PC-9 (cell line): ENCODE results near the gene RHOBTB3. TPM values are rescaled to one million over a fixed set of nuclear protein-coding genes. Genes with fewer than 3 reads are reported as not detected.

Source experiments
- BruUV-seq: library from RNA; stranded (reverse); fragments of 400-500 nt; replicated peaks from 2 replicates; lab custom pipeline; 2021; lab: Mats Ljungman, UMichigan
- CTCF ChIA-PET: fragments of 300-600 bp; sonication (Branson Sonifier 250); formaldehyde crosslinking; loops from one replicate; lab custom pipeline; 2022; ENCODE audit warnings: antibody characterized with exemption; lab: Charles Lee
- POLR2A ChIA-PET: fragments of 300-600 bp; sonication (Branson Sonifier 250); formaldehyde crosslinking; loops from one replicate; lab custom pipeline; 2022; ENCODE audit warnings: antibody characterized with exemption; ENCODE audit not compliant: unreplicated experiment; lab: Charles Lee
- DNase-seq, 2 experiments: peaks; one replicate each; pipeline versions ENCODE4 v3.0.0 to v3.0.0-alpha.2; 2015 to 2022; ENCODE audit warnings: mixed read lengths in 1 of 2
- H2AFZ ChIP-seq: fragments of 200-600 bp; sonication (generic); 2 replicates; pipeline ENCODE4 v1.8.1; 2017; ENCODE audit warnings: antibody characterized with exemption
- H3F3A ChIP-seq: fragments of 200-600 bp; sonication (generic); 2 replicates; pipeline ENCODE4 v1.8.1; 2017; ENCODE audit warnings: antibody characterized with exemption, mild to moderate bottlenecking, low read depth; ENCODE audit not compliant: insufficient read depth
- H3K27ac ChIP-seq: fragments of 200-600 bp; sonication (generic); 2 replicates; pipeline ENCODE4 v1.6.1; 2016; ENCODE audit warnings: mixed run types
- H3K27me3 ChIP-seq: fragments of 200-600 bp; sonication (generic); 2 replicates; pipeline ENCODE4 v1.6.1; 2016; ENCODE audit warnings: low read depth, mixed run types; ENCODE audit not compliant: insufficient read depth
- H3K36me3 ChIP-seq: fragments of 200-600 bp; sonication (generic); 2 replicates; pipeline ENCODE4 v1.6.1; 2016; ENCODE audit warnings: low read depth, mixed run types
- H3K4me1 ChIP-seq: fragments of 200-600 bp; sonication (generic); replicated peaks from 2 replicates; pipeline ENCODE4 v1.6.1; 2016; ENCODE audit warnings: mixed run types; ENCODE audit not compliant: insufficient read depth
- H3K4me2 ChIP-seq: fragments of 200-600 bp; sonication (generic); 2 replicates; pipeline ENCODE4 v1.6.1; 2017; ENCODE audit warnings: mixed run types
- H3K4me3 ChIP-seq: fragments of 200-600 bp; sonication (generic); 2 replicates; pipeline ENCODE4 v1.6.1; 2016; ENCODE audit warnings: mixed run types
- H3K79me2 ChIP-seq: fragments of 200-600 bp; sonication (generic); 2 replicates; pipeline ENCODE4 v1.6.1; 2017; ENCODE audit warnings: low read depth, mixed run types
- H3K9me2 ChIP-seq: fragments of 200-600 bp; sonication (generic); 2 replicates; pipeline ENCODE4 v1.8.1; 2017; ENCODE audit warnings: mild to moderate bottlenecking; ENCODE audit not compliant: insufficient read depth
- H3K9me3 ChIP-seq: fragments of 200-600 bp; sonication (generic); 2 replicates; pipeline ENCODE4 v1.8.1; 2016; ENCODE audit warnings: low read depth; ENCODE audit not compliant: insufficient read depth
- H4K20me1 ChIP-seq: fragments of 200-600 bp; sonication (generic); 2 replicates; pipeline ENCODE4 v1.8.1; 2017; ENCODE audit not compliant: insufficient read depth
- EZH2 ChIP-seq: fragments of 200-600 bp; sonication (generic); IDR thresholded peaks from 2 replicates; pipeline ENCODE4 v1.8.0; 2017; ENCODE audit warnings: antibody characterized with exemption, low read depth
- intact Hi-C: fragments of 100-400 bp; cut with micrococcal nuclease; formaldehyde crosslinking; loops from one replicate; pipeline ENCODE4 v1.10.0; 2022; ENCODE audit not compliant: unreplicated experiment
- total RNA-seq: library from RNA; stranded (reverse); gene quantifications from 2 replicates; pipeline ENCODE4 v1.2.3, GENCODE V29; 2021
- TF ChIP-seq, protein P1 (sequence below): fragments of 200-600 bp; sonication (generic); conservative IDR thresholded peaks from 2 replicates; pipeline ENCODE4 v1.6.1; 2017; ENCODE audit warnings: mixed run types, antibody characterized with exemption, mild to moderate bottlenecking, moderate library complexity

The RHOBTB3 gene
- total RNA-seq, 1 experiment from 2014 or later, result 87.6 TPM

DNA sequence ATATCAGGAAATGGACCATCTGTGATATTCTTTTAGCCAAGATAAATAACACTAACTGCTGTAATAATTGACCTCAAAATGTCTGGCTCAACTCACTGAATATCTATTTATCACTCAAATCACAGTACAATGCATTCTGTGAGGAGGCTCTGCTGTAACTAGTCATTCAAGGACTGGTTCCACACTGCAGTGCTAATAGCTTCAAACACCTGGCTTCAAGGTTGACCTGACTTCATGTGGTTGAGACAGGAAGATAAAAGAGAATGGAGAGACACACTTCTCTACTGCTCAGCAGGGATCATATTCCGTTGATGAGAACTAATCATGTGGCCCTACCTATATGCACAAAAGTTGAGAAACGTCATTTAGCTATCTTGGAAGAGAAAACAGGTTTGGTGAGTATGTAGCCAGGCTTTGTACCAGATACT, 3.4 kb upstream of the RHOBTB3 start:
- Histone ChIP-seq H3K4me2 (peak overlapping the region; percentile 67), H2AFZ (peak overlapping the region; percentile 39; the same call in 1 of the 2 replicates), H3F3A (peaks cover 29% of the 10 kb centered on the region), H3K9me2 (no peaks in the 10 kb centered on the region), H3K27ac (peak overlapping the region; percentile 97), H3K4me1 (peaks cover 50% of the 10 kb centered on the region), H4K20me1 (no peaks in the 10 kb centered on the region), H3K36me3 (no peaks in the 10 kb centered on the region), H3K9me3 (no peaks in the 10 kb centered on the region), H3K4me3 (no peak overlapping the region), H3K27me3 (no peaks in the 10 kb centered on the region), H3K79me2 (peaks cover 12% of the 10 kb centered on the region)
- no TSS peak for BruUV-seq
- ChIA-PET POLR2A (interaction anchor here (0.6 kb wide), 2 partner anchors 16 to 224 kb away, joined by 3 read pairs; no protein-coding TSS in a partner anchor), CTCF (interaction anchor here (0.5 kb wide), 1 partner anchor 81 kb away, joined by 4 read pairs; no protein-coding TSS in a partner anchor)
- peak; percentile 38 to 93 for DNase-seq
- intact Hi-C loops, result loop anchor here (1.0 to 5.0 kb wide), 2 partner anchors 15 to 35 kb away; no protein-coding TSS in a partner anchor
- TF ChIP-seq EZH2, result no peak
- TF ChIP-seq, protein P1, sequence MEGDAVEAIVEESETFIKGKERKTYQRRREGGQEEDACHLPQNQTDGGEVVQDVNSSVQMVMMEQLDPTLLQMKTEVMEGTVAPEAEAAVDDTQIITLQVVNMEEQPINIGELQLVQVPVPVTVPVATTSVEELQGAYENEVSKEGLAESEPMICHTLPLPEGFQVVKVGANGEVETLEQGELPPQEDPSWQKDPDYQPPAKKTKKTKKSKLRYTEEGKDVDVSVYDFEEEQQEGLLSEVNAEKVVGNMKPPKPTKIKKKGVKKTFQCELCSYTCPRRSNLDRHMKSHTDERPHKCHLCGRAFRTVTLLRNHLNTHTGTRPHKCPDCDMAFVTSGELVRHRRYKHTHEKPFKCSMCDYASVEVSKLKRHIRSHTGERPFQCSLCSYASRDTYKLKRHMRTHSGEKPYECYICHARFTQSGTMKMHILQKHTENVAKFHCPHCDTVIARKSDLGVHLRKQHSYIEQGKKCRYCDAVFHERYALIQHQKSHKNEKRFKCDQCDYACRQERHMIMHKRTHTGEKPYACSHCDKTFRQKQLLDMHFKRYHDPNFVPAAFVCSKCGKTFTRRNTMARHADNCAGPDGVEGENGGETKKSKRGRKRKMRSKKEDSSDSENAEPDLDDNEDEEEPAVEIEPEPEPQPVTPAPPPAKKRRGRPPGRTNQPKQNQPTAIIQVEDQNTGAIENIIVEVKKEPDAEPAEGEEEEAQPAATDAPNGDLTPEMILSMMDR, result no peak

DNA sequence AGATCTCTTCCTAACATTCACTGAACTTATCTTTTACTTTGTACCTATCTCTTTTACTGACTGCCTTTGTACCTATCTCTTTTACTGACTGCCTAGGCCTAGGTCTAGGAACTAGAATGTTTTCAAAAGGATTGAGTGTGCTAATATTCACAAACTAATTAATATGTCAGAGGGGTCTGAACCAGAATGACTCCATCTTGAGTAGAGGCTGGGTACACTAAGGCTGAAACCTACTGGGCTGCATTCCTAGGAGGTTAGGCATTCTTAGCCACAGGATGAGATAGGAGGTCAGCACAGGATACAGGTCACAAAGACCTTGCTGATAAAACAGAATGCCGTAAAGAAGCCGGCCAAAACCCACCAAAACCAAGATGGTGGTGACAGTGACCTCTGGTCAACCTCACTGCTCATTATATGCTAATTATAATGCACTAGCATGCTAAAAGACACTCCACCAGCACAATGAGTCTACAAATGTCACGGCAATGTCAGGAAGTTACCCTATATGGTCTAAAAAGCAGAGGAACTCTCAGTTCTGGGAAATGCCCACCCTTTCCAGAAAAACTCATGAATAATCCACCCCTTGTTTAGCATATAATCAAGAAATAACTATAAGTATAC, 2.5 kb upstream of the RHOBTB3 start:
- H3K36me3 ChIP-seq, result 0 out of 2 replicates have a peak, but pooled peaks cover 4% of the 10 kb centered on the region
- H3K27ac ChIP-seq, result peak overlapping the region; percentile 97
- BruUV-seq, result no TSS peak
- H2AFZ ChIP-seq, result peak overlapping the region; percentile 39
- H3K9me2 ChIP-seq, result no peaks in the 10 kb centered on the region
- H3K79me2 ChIP-seq, result peaks cover 14% of the 10 kb centered on the region
- intact Hi-C loops, result loop anchor here (1.0 to 5.0 kb wide), 2 partner anchors 16 to 34 kb away; no protein-coding TSS in a partner anchor
- ChIA-PET POLR2A (no interaction called here), CTCF (no interaction called here)
- peak; percentile 54 to 73 for DNase-seq
- no peaks in the 10 kb centered on the region for H3K9me3 ChIP-seq
- TF ChIP-seq EZH2, result no peak
- TF ChIP-seq, protein P1, result no peak
- H3F3A ChIP-seq, result peaks cover 29% of the 10 kb centered on the region
- H4K20me1 ChIP-seq, result no peaks in the 10 kb centered on the region
- H3K27me3 ChIP-seq, result no peaks in the 10 kb centered on the region
- peaks cover 59% of the 10 kb centered on the region for H3K4me1 ChIP-seq
- peak overlapping the region; percentile 67 for H3K4me2 ChIP-seq
- peak overlapping the region; percentile 2; the same call in 1 of the 2 replicates for H3K4me3 ChIP-seq

DNA sequence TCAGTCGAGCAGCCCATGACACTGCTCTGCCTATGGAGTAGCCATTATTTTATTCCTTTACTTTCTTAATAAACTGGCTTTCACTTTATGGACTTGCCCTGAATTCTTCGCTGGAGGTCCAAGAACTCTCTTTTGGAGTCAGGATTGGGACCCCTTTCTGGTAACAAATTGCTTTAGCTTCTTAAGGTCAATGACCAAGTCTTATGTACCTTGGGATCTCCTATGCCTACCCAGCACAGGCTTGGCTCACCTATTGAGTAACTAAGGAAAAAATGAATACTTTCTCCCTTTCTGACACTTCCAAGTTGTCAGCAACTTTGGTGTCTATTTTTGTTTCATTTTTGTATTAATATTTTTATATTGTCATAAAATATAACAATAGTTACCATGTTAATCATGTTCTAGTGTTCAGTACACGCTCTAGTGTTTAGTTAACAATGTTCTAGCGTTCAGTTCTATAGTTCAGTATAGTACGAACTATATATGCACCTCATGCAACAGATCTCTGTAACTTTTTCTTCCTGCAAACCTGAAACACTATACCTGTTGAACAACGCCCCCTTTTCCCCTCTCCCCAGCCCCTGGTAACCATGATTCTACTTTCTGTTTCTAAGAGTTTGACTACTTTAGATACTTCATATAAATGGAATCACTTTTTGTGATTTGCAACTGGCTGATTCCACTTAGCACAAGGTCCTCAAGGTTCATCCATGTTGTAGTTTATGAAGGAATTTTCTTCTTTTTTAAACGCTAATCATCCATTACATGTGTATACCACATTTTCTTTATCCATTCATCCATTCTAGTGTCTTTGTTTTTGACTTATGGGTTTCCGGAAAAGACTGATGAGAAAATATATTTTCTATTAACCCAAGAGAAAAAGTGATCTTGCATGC, 1.8 kb upstream of the RHOBTB3 start:
- Histone ChIP-seq H3K4me3 (no peak overlapping the region), H3K4me2 (peak overlapping the region; percentile 67), H3K36me3 (0 out of 2 replicates have a peak, but pooled peaks cover 4% of the 10 kb centered on the region), H3K79me2 (peaks cover 14% of the 10 kb centered on the region), H3K9me3 (no peaks in the 10 kb centered on the region), H2AFZ (no peak overlapping the region), H4K20me1 (no peaks in the 10 kb centered on the region), H3K27ac (peak overlapping the region; percentile 97), H3F3A (peaks cover 29% of the 10 kb centered on the region), H3K4me1 (peaks cover 64% of the 10 kb centered on the region), H3K9me2 (no peaks in the 10 kb centered on the region), H3K27me3 (no peaks in the 10 kb centered on the region)
- BruUV-seq, result TSS peak; percentile 3
- DNase-seq, result no peak
- POLR2A ChIA-PET, result no interaction called here
- TF ChIP-seq EZH2, result no peak
- TF ChIP-seq, protein P1, result no peak
- CTCF ChIA-PET, result no interaction called here
- intact Hi-C loops, result loop anchor here (5.0 kb wide), 3 partner anchors 32 to 82 kb away; partner anchors contain the start of gene RFESD
